SK-N-SH treated with all-trans-retinoic acid at 6 μM for 48 hours (cell line): ENCODE measurements around the gene METTL8.

Experiments used
- ATAC-seq: fragments of 200-7000 bp; cut with Tn5 transposase; 3 replicates; pipeline ENCODE4 v1.9.1; 2020; ENCODE audit warnings: mild to moderate bottlenecking, moderate library complexity
- ARNTL ChIP-seq: fragments of 450-650 bp; formaldehyde crosslinking; IDR thresholded peaks from 2 replicates; pipeline ENCODE4 v1.5.0; 2020; ENCODE audit warnings: low read depth, mild to moderate bottlenecking, moderate library complexity, borderline replicate concordance
- BACH2 ChIP-seq: fragments of 250-450 bp; sonication (Bioruptor Pico); IDR thresholded peaks from 2 replicates; pipeline ENCODE4 v1.9.0; 2021; ENCODE audit warnings: mild to moderate bottlenecking, borderline replicate concordance
- CREB5 ChIP-seq: fragments of 250-450 bp; sonication (Bioruptor Pico); IDR thresholded peaks from 2 replicates; pipeline ENCODE4 v1.5.1; 2020; ENCODE audit warnings: low read depth, mild to moderate bottlenecking, moderate library complexity
- CSDC2 ChIP-seq: fragments of 250-450 bp; sonication (Bioruptor Pico); IDR thresholded peaks from 2 replicates; pipeline ENCODE4 v1.5.0; 2020; ENCODE audit warnings: mild to moderate bottlenecking, moderate library complexity
- ESRRG ChIP-seq: fragments of 250-450 bp; sonication (Bioruptor Pico); IDR thresholded peaks from 2 replicates; pipeline ENCODE4 v1.6.1; 2021; ENCODE audit warnings: mild to moderate bottlenecking
- GLIS3 ChIP-seq: fragments of 250-450 bp; sonication (Bioruptor Pico); IDR thresholded peaks from 2 replicates; pipeline ENCODE4 v1.5.0; 2020; ENCODE audit warnings: mild to moderate bottlenecking, moderate library complexity
- ISL1 ChIP-seq: fragments of 250-450 bp; sonication (Bioruptor Pico); IDR thresholded peaks from 2 replicates; pipeline ENCODE4 v2.1.2; 2022; ENCODE audit warnings: mild to moderate bottlenecking, moderate library complexity
- OSR1 ChIP-seq: fragments of 250-450 bp; sonication (Bioruptor Pico); IDR thresholded peaks from 2 replicates; pipeline ENCODE4 v1.8.0; 2022; ENCODE audit warnings: moderate library complexity, mild to moderate bottlenecking, inconsistent platforms
- POU6F1 ChIP-seq: fragments of 250-450 bp; sonication (Bioruptor Pico); IDR thresholded peaks from 2 replicates; pipeline ENCODE4 v1.8.0; 2021; ENCODE audit warnings: low read depth, mild to moderate bottlenecking, moderate library complexity, borderline replicate concordance
- PPARA ChIP-seq: fragments of 250-450 bp; sonication (Bioruptor Pico); IDR thresholded peaks from 2 replicates; pipeline ENCODE4 v1.5.0; 2020; ENCODE audit warnings: mild to moderate bottlenecking, borderline replicate concordance
- RARB ChIP-seq: fragments of 250-450 bp; sonication (Bioruptor Pico); IDR thresholded peaks from 2 replicates; pipeline ENCODE4 v1.8.0; 2021; ENCODE audit warnings: mild to moderate bottlenecking, moderate library complexity
- SNAI2 ChIP-seq: fragments of 250-450 bp; sonication (Bioruptor Pico); IDR thresholded peaks from 2 replicates; pipeline ENCODE4 v1.5.0; 2020; ENCODE audit warnings: mild to moderate bottlenecking, moderate library complexity
- TCF4 ChIP-seq: fragments of 250-450 bp; sonication (Bioruptor Pico); IDR thresholded peaks from 2 replicates; pipeline ENCODE4 v1.8.0; 2021; ENCODE audit warnings: mild to moderate bottlenecking, moderate library complexity, borderline replicate concordance
- TOX ChIP-seq: fragments of 250-450 bp; sonication (Bioruptor Pico); IDR thresholded peaks from 2 replicates; pipeline ENCODE4 v1.8.0; 2021; ENCODE audit warnings: mild to moderate bottlenecking, moderate library complexity, borderline replicate concordance
- ZC3H10 ChIP-seq: fragments of 250-450 bp; sonication (Bioruptor Pico); IDR thresholded peaks from 2 replicates; pipeline ENCODE4 v1.5.1; 2021; ENCODE audit warnings: mild to moderate bottlenecking, moderate library complexity
- ZFP3 ChIP-seq: fragments of 250-450 bp; sonication (Bioruptor Pico); IDR thresholded peaks from 2 replicates; pipeline ENCODE4 v1.5.0; 2020; ENCODE audit warnings: mild to moderate bottlenecking, moderate library complexity
- ZFP30 ChIP-seq: fragments of 450-650 bp; formaldehyde crosslinking; IDR thresholded peaks from 2 replicates; pipeline ENCODE4 v1.5.0; 2022; ENCODE audit warnings: mild to moderate bottlenecking, moderate library complexity
- ZNF565 ChIP-seq: fragments of 450-650 bp; formaldehyde crosslinking; conservative IDR thresholded peaks from 2 replicates; pipeline ENCODE4 v1.5.0; 2020; ENCODE audit warnings: low read depth, mild to moderate bottlenecking, moderate library complexity
- ZNF70 ChIP-seq: fragments of 450-650 bp; formaldehyde crosslinking; IDR thresholded peaks from 2 replicates; pipeline ENCODE4 v1.5.0; 2020; ENCODE audit warnings: mild to moderate bottlenecking, moderate library complexity
- ZNF8 ChIP-seq: fragments of 450-650 bp; formaldehyde crosslinking; IDR thresholded peaks from 2 replicates; pipeline ENCODE4 v1.5.0; 2020; ENCODE audit warnings: mild to moderate bottlenecking, moderate library complexity
- TF ChIP-seq, protein P1 (sequence below): fragments of 250-450 bp; sonication (Bioruptor Pico); IDR thresholded peaks from 2 replicates; pipeline ENCODE4 v1.5.1; 2021; ENCODE audit warnings: mild to moderate bottlenecking, moderate library complexity

The METTL8 gene

GRCh38 chr2:171289991-171290390 is 143.8 kb downstream of the METTL8 start:
- peak; percentile 67; the same call in 2 of the 3 replicates for ATAC-seq

GRCh38 chr2:171289316-171289715 is 144.5 kb downstream of the METTL8 start:
- ATAC-seq, result no peak; the same call in 2 of the 3 replicates
- TF ChIP-seq TCF4 (no peak), ISL1 (CRISPR knock-in tag) (no peak)
- TF ChIP-seq, protein P1, sequence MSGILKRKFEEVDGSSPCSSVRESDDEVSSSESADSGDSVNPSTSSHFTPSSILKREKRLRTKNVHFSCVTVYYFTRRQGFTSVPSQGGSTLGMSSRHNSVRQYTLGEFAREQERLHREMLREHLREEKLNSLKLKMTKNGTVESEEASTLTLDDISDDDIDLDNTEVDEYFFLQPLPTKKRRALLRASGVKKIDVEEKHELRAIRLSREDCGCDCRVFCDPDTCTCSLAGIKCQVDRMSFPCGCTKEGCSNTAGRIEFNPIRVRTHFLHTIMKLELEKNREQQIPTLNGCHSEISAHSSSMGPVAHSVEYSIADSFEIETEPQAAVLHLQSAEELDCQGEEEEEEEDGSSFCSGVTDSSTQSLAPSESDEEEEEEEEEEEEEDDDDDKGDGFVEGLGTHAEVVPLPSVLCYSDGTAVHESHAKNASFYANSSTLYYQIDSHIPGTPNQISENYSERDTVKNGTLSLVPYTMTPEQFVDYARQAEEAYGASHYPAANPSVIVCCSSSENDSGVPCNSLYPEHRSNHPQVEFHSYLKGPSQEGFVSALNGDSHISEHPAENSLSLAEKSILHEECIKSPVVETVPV (CRISPR knock-in tag), result no peak

More at GRCh38 chr2:171289991-171290390, 143.8 kb downstream of the METTL8 start:
- TF ChIP-seq TOX (CRISPR knock-in tag), result no peak
- no peak for TF ChIP-seq ZNF565 (CRISPR knock-in tag)
- TF ChIP-seq ZNF70, result no peak
- no peak for TF ChIP-seq SNAI2
- no peak for TF ChIP-seq POU6F1 (CRISPR knock-in tag)
- no peak for TF ChIP-seq GLIS3 (CRISPR knock-in tag)
- no peak for TF ChIP-seq OSR1 (CRISPR knock-in tag)
- TF ChIP-seq ZFP30, result no peak
- TF ChIP-seq CREB5, result no peak
- TF ChIP-seq PPARA (CRISPR knock-in tag), result no peak
- TF ChIP-seq ESRRG (CRISPR knock-in tag), result no peak
- TF ChIP-seq ARNTL, result no peak
- no peak for TF ChIP-seq ZC3H10 (CRISPR knock-in tag)

GRCh38 chr2:171287611-171288010 is 146.2 kb downstream of the METTL8 start:
- TF ChIP-seq RARB (no peak), ISL1 (CRISPR knock-in tag) (no peak), ZFP3 (CRISPR knock-in tag) (no peak), PPARA (CRISPR knock-in tag) (no peak), OSR1 (CRISPR knock-in tag) (no peak), ZC3H10 (CRISPR knock-in tag) (no peak), GLIS3 (CRISPR knock-in tag) (no peak), ESRRG (CRISPR knock-in tag) (no peak), ZNF70 (no peak), TOX (CRISPR knock-in tag) (no peak), POU6F1 (CRISPR knock-in tag) (no peak), ZNF8 (CRISPR knock-in tag) (no peak), BACH2 (CRISPR knock-in tag) (no peak), CREB5 (no peak), ZFP30 (no peak), ARNTL (no peak), CSDC2 (CRISPR knock-in tag) (no peak)
- TF ChIP-seq, protein P1 (CRISPR knock-in tag), result no peak
- ATAC-seq, result no peak
